ENCODE data around the gene MATK.
A peak's percentile ranks its signal among the peaks of the same experiment; 100 is the strongest.
"Not testable (repeated sequence)": the region's sequence is repeated elsewhere in the genome, so short reads cannot be mapped to it uniquely, and the experiment has no call there.

Gene MATK

DNA sequence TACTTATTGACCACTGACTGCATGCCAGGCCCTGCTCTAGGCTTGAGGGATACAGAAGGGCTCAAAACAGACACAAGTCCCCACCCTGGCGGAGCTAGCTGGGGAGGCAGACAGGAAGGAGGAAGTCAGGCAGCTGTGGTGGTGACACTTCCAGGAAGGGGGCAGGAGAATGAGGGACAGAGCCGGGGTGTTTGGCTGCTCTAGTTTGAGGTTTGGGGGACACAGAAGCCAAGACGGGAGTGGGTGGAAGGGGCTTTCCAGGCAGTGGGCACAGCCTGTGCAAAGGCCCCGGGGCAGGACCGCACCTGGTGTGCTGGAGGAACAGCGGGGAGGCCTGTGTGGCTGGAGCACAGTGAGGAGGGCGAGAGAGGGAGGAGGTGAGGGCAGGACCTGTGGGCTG lies 19.7 kb downstream of the MATK start:
- ChIA-PET CTCF (interaction anchor here (0.8 kb wide), 1 partner anchor 48 kb away, joined by 4 read pairs; no protein-coding TSS in a partner anchor), POLR2A (no interaction called here)
- Histone ChIP-seq H3K4me3 (ENCODE audit: low read depth, low read length) (no peak overlapping the region), H3K36me3 (ENCODE audit: control insufficient read depth in 2 of 2, insufficient read depth in 1 of 2, low read length in 2 of 2) (peaks cover 0 to 21% of the 10 kb centered on the region in 2 experiments; a peak in 2 of 3 replicates), H3K4me1 (ENCODE audit: control insufficient read depth, insufficient read depth, low read length) (no peaks in the 10 kb centered on the region; the same call in 1 of the 2 replicates), H3K27ac (ENCODE audit: extremely low read depth, low read depth, low read length) (no peak overlapping the region), H3K9me3 (ENCODE audit: control insufficient read depth, insufficient read depth, low read depth, low read length) (no peaks in the 10 kb centered on the region)
- TF ChIP-seq ZNF140 (tag by site-specific recombination; IDR thresholded peaks at IDR 0.05) (no peak), ZNF623 (tag by site-specific recombination; IDR thresholded peaks at IDR 0.05) (peak; percentile 99)

DNA sequence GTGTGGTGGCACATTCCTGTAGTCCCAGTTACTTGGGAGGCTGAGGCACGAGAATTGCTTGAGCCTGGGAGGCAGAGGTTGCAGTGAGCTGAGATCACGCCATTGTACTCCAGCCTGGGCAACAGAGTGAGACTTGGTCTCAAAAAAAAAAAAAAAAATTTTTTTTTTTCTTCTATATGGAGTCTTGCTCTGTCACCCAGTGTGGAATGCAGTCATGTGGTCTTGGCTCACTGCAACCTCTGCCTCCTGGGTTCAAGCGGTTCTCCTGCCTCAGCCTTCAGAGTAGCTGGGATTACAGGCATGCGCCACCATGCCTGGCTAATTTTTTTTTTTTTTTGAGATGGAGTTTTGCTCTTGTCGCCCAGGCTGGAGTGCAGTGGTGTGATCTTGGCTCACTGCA lies 20.4 kb downstream of the MATK start:
- H3K27ac ChIP-seq (ENCODE audit: extremely low read depth, low read depth, low read length); H3K4me3 ChIP-seq (ENCODE audit: low read depth, low read length); POLR2A ChIA-PET; H3K4me1 ChIP-seq (ENCODE audit: control insufficient read depth, insufficient read depth, low read length); H3K9me3 ChIP-seq (ENCODE audit: control insufficient read depth, insufficient read depth, low read depth, low read length): not testable (repeated sequence)
- TF ChIP-seq, protein P1, sequence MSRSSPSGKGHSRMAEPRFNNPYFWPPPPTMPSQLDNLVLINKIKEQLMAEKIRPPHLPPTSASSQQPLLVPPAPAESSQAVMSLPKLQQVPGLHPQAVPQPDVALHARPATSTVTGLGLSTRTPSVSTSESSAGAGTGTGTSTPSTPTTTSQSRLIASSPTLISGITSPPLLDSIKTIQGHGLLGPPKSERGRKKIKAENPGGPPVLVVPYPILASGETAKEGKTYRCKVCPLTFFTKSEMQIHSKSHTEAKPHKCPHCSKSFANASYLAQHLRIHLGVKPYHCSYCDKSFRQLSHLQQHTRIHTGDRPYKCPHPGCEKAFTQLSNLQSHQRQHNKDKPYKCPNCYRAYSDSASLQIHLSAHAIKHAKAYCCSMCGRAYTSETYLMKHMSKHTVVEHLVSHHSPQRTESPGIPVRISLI (tag by site-specific recombination; IDR thresholded peaks at IDR 0.05), result 0 out of 2 replicates have a peak, but pooled peaks have one; percentile 58
- peaks cover 0 to 21% of the 10 kb centered on the region in 2 experiments; a peak in 2 of 3 replicates for H3K36me3 ChIP-seq (ENCODE audit: control insufficient read depth in 2 of 2, insufficient read depth in 1 of 2, low read length in 2 of 2)
- CTCF ChIA-PET, result interaction anchor here (0.8 kb wide), 1 partner anchor 47 kb away, joined by 4 read pairs; no protein-coding TSS in a partner anchor

DNA sequence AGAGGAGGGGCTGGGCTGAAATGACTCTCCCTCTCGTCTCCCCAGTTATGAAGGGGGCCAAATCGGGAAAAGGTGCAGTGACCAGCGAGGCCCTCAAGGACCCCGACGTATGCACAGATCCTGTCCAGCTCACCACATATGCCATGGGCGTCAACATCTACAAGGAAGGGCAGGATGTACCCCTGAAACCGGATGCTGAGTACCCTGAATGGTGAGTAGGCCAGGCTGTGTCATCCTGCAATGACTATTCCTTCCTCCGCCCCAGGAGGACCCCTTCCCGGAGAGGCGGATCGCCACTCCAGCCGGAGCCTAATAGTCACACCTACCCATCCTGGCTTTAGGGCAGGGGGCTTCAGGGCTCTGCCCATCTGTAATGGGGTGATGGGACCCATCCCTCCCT lies 21.1 kb downstream of the MATK start:
- H3K4me1 ChIP-seq (ENCODE audit: control insufficient read depth, insufficient read depth, low read length), result no peaks in the 10 kb centered on the region; the same call in 1 of the 2 replicates
- H3K36me3 ChIP-seq (ENCODE audit: control insufficient read depth in 2 of 2, insufficient read depth in 1 of 2, low read length in 2 of 2), result peaks cover 0 to 21% of the 10 kb centered on the region in 2 experiments; a peak in 2 of 3 replicates
- CTCF ChIA-PET, result no interaction called here
- no peak for TF ChIP-seq ZNF248 (tag by site-specific recombination; IDR thresholded peaks at IDR 0.05)
- TF ChIP-seq ZNF843 (tag by site-specific recombination; IDR thresholded peaks at IDR 0.05), result no peak
- no peak for TF ChIP-seq ZNF777 (tag by site-specific recombination; IDR thresholded peaks at IDR 0.05; ENCODE audit: borderline replicate concordance)
- no peak for TF ChIP-seq ZNF274 (IDR thresholded peaks at IDR 0.05; ENCODE audit: low read length)
- TF ChIP-seq ZNF274 (tag by site-specific recombination; IDR thresholded peaks at IDR 0.05; ENCODE audit: borderline replicate concordance), result no peak
- no peak for TF ChIP-seq ZNF837 (tag by site-specific recombination; IDR thresholded peaks at IDR 0.05)
- TF ChIP-seq ZNF785 (tag by site-specific recombination; IDR thresholded peaks at IDR 0.05), result no peak
- TF ChIP-seq MYNN (tag by site-specific recombination; IDR thresholded peaks at IDR 0.05; ENCODE audit: borderline replicate concordance), result no peak
- no peak for TF ChIP-seq TRIM28 (IDR thresholded peaks at IDR 0.05; ENCODE audit: borderline replicate concordance, low read length)
- no peak for TF ChIP-seq ZNF501 (tag by site-specific recombination; IDR thresholded peaks at IDR 0.05)
- no peak for TF ChIP-seq HOXD13 (CRISPR knock-in tag; IDR thresholded peaks at IDR 0.05; ENCODE audit: borderline replicate concordance)
- no peak for TF ChIP-seq MEIS1 (CRISPR knock-in tag; IDR thresholded peaks at IDR 0.05; ENCODE audit: borderline replicate concordance)
- TF ChIP-seq ZNF664 (tag by site-specific recombination; IDR thresholded peaks at IDR 0.05), result no peak
- no peak for TF ChIP-seq ZNF416 (tag by site-specific recombination; IDR thresholded peaks at IDR 0.05)
- H3K27ac ChIP-seq (ENCODE audit: extremely low read depth, low read depth, low read length), result no peak overlapping the region
- no peak overlapping the region for H3K4me3 ChIP-seq (ENCODE audit: low read depth, low read length)
- no peaks in the 10 kb centered on the region for H3K9me3 ChIP-seq (ENCODE audit: control insufficient read depth, insufficient read depth, low read depth, low read length)
- POLR2A ChIA-PET, result no interaction called here

Measured in HEK293 (cell line).